HepG2 (cell line): ENCODE data around the gene NCR3LG1. TPM values are rescaled to one million over a fixed set of nuclear protein-coding genes. Genes with fewer than 3 reads are reported as not detected.

Experiments
- ARNTL ChIP-seq: sonication (generic); formaldehyde crosslinking; IDR thresholded peaks from 2 replicates; pipeline ENCODE4 v1.4.0; 2020; ENCODE audit warnings: mild to moderate bottlenecking, missing genetic modification reagents
- BCL3 ChIP-seq: sonication (generic); formaldehyde crosslinking; IDR thresholded peaks from 2 replicates; pipeline ENCODE4 v1.5.1; 2020; ENCODE audit warnings: mild to moderate bottlenecking, missing genetic modification reagents, moderate library complexity
- BHLHE40 ChIP-seq: IDR thresholded peaks from 2 replicates; pipeline ENCODE4 v1.6.1; 2011; ENCODE audit warnings: low read length, improper control_type of control experiment
- DRAP1 ChIP-seq: IDR thresholded peaks from 2 replicates; pipeline ENCODE4 v1.6.1; 2016; ENCODE audit warnings: missing genetic modification reagents, missing compliant biosample characterization
- ZNF335 ChIP-seq: sonication (generic); formaldehyde crosslinking; IDR thresholded peaks from 2 replicates; pipeline ENCODE4 v1.4.0; 2020; ENCODE audit warnings: missing genetic modification reagents
- ZNF501 ChIP-seq: sonication (generic); formaldehyde crosslinking; IDR thresholded peaks from 2 replicates; pipeline ENCODE4 v1.5.1; 2020; ENCODE audit warnings: mild to moderate bottlenecking, moderate library complexity, missing genetic modification reagents
- ZNF577 ChIP-seq: sonication (generic); formaldehyde crosslinking; IDR thresholded peaks from 2 replicates; pipeline ENCODE4 v1.4.0; 2020; ENCODE audit warnings: mild to moderate bottlenecking, low read depth, missing genetic modification reagents, borderline replicate concordance
- ZSCAN25 ChIP-seq: sonication (generic); formaldehyde crosslinking; IDR thresholded peaks from 2 replicates; pipeline ENCODE4 v1.8.0; 2022; ENCODE audit warnings: mild to moderate bottlenecking, missing genetic modification reagents
- polyA plus RNA-seq, 8 experiments: library from polyadenylated mRNA; depleted of rRNA in 3 of 8; stranded (reverse) in 7 of 8; unstranded in 1 of 8; fragments of >200 nt; fragmentation: Illumina TruSeq in 4 of 8; extraction: Trizol in 4 of 8; gene quantifications; 2 replicates each; pipeline versions ENCODE4 v1.2.1 to v1.2.3, GENCODE V29; 2011 to 2016; ENCODE audit warnings: low read depth in 4 of 8, missing spikeins in 1 of 8, mixed read lengths in 1 of 8; ENCODE audit not compliant: insufficient read depth in 1 of 8
- total RNA-seq, 5 experiments: library from RNA; depleted of rRNA; stranded (reverse); fragments of >200 nt; fragmentation: Illumina TruSeq; extraction: Trizol; gene quantifications; 2 replicates each; pipeline ENCODE4 v1.2.3, GENCODE V29; 2016; ENCODE audit warnings: low read depth in 1 of 5
- TF ChIP-seq, protein P1 (sequence below): sonication (generic); formaldehyde crosslinking; IDR thresholded peaks from 2 replicates; pipeline ENCODE4 v1.5.1; 2020; ENCODE audit warnings: mild to moderate bottlenecking, moderate library complexity, missing genetic modification reagents
- TF ChIP-seq, protein P2 (sequence below): sonication (generic); formaldehyde crosslinking; IDR thresholded peaks from 2 replicates; pipeline ENCODE4 v1.5.1; 2020; ENCODE audit warnings: mild to moderate bottlenecking, missing genetic modification reagents
- TF ChIP-seq, protein P3 (sequence below): sonication (generic); formaldehyde crosslinking; IDR thresholded peaks from 2 replicates; pipeline ENCODE4 v1.4.0; 2020; ENCODE audit warnings: mild to moderate bottlenecking, missing genetic modification reagents

Gene NCR3LG1
- total and polyA plus RNA-seq, 2 of the 13 experiments (the other 11 are each of a cell fraction or from before 2014, with no cell fraction given): 16.1 to 25.1 TPM

DNA sequence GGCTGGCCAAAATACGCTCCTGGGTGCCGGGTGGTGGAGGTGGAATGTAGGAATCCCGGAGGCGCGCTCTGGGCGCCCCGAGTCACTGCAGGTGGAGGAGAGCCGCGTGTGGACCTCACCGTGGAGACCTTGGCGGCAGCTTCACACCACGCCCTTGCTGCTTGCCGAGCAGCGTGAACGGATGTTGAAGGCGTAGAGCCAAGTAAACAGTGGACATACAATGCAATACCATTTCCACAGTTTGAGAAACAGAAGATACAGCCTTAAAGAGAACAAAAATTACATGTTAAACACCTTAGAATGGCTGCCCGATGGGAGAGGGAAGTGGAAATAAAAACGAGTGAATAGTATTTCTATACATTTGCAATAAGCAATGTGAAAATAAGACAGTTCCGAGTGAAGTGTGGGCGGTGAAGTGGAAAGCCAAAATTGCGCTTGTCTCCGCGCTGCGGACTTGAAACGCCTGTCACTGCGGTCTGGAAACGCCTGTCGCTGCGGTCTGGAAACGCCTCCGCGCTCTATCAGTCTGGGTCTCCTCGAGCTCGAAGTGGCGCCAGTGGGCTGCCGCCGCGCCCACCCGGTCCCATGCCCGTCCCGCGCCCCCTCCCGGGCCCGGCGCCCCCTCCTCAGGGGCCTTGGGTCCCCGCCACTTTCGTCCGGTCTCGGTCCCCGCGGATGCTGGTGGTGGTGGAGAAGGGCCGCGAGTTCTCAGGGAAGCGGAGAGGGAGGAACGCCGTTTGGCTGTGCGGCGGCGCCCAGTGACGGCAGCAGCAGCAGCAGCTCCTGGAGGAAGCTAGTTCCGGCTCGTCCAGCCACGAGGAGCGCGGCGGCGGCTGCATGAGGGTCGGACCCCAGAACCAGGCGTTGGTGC lies 1.6 kb downstream of the NCR3LG1 start (continued):
- TF ChIP-seq, protein P1, sequence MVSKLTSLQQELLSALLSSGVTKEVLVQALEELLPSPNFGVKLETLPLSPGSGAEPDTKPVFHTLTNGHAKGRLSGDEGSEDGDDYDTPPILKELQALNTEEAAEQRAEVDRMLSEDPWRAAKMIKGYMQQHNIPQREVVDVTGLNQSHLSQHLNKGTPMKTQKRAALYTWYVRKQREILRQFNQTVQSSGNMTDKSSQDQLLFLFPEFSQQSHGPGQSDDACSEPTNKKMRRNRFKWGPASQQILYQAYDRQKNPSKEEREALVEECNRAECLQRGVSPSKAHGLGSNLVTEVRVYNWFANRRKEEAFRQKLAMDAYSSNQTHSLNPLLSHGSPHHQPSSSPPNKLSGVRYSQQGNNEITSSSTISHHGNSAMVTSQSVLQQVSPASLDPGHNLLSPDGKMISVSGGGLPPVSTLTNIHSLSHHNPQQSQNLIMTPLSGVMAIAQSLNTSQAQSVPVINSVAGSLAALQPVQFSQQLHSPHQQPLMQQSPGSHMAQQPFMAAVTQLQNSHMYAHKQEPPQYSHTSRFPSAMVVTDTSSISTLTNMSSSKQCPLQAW (CRISPR knock-in tag): peak; percentile 67; the same call in 1 of the 2 replicates
- TF ChIP-seq DRAP1 (peak; percentile 64), BHLHE40 (no peak; the same call in 1 of the 2 replicates), ARNTL (peak; percentile 79), ZSCAN25 (CRISPR knock-in tag) (peak; percentile 59; the same call in 1 of the 2 replicates), ZNF501 (CRISPR knock-in tag) (no peak; the same call in none of the 2 replicates), ZNF335 (peak; percentile 22; the same call in 1 of the 2 replicates), ZNF577 (CRISPR knock-in tag) (no peak), BCL3 (CRISPR knock-in tag) (peak; percentile 80; the same call in 1 of the 2 replicates)
- TF ChIP-seq, protein P2, sequence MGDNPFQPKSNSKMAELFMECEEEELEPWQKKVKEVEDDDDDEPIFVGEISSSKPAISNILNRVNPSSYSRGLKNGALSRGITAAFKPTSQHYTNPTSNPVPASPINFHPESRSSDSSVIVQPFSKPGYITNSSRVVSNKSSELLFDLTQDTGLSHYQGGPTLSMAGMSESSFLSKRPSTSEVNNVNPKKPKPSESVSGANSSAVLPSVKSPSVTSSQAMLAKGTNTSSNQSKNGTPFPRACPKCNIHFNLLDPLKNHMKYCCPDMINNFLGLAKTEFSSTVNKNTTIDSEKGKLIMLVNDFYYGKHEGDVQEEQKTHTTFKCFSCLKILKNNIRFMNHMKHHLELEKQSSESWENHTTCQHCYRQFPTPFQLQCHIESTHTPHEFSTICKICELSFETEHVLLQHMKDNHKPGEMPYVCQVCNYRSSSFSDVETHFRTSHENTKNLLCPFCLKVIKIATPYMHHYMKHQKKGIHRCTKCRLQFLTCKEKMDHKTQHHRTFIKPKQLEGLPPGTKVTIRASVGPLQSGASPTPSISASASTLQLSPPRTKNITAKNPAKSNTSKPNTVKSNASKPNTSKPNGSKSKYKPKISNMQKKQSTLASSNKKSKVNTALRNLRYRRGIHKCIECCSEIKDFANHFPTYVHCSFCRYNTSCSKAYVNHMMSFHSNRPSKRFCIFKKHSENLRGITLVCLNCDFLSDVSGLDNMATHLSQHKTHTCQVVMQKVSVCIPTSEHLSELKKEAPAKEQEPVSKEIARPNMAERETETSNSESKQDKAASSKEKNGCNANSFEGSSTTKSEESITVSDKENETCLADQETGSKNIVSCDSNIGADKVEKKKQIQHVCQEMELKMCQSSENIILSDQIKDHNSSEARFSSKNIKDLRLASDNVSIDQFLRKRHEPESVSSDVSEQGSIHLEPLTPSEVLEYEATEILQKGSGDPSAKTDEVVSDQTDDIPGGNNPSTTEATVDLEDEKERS (CRISPR knock-in tag): no peak
- TF ChIP-seq, protein P3, sequence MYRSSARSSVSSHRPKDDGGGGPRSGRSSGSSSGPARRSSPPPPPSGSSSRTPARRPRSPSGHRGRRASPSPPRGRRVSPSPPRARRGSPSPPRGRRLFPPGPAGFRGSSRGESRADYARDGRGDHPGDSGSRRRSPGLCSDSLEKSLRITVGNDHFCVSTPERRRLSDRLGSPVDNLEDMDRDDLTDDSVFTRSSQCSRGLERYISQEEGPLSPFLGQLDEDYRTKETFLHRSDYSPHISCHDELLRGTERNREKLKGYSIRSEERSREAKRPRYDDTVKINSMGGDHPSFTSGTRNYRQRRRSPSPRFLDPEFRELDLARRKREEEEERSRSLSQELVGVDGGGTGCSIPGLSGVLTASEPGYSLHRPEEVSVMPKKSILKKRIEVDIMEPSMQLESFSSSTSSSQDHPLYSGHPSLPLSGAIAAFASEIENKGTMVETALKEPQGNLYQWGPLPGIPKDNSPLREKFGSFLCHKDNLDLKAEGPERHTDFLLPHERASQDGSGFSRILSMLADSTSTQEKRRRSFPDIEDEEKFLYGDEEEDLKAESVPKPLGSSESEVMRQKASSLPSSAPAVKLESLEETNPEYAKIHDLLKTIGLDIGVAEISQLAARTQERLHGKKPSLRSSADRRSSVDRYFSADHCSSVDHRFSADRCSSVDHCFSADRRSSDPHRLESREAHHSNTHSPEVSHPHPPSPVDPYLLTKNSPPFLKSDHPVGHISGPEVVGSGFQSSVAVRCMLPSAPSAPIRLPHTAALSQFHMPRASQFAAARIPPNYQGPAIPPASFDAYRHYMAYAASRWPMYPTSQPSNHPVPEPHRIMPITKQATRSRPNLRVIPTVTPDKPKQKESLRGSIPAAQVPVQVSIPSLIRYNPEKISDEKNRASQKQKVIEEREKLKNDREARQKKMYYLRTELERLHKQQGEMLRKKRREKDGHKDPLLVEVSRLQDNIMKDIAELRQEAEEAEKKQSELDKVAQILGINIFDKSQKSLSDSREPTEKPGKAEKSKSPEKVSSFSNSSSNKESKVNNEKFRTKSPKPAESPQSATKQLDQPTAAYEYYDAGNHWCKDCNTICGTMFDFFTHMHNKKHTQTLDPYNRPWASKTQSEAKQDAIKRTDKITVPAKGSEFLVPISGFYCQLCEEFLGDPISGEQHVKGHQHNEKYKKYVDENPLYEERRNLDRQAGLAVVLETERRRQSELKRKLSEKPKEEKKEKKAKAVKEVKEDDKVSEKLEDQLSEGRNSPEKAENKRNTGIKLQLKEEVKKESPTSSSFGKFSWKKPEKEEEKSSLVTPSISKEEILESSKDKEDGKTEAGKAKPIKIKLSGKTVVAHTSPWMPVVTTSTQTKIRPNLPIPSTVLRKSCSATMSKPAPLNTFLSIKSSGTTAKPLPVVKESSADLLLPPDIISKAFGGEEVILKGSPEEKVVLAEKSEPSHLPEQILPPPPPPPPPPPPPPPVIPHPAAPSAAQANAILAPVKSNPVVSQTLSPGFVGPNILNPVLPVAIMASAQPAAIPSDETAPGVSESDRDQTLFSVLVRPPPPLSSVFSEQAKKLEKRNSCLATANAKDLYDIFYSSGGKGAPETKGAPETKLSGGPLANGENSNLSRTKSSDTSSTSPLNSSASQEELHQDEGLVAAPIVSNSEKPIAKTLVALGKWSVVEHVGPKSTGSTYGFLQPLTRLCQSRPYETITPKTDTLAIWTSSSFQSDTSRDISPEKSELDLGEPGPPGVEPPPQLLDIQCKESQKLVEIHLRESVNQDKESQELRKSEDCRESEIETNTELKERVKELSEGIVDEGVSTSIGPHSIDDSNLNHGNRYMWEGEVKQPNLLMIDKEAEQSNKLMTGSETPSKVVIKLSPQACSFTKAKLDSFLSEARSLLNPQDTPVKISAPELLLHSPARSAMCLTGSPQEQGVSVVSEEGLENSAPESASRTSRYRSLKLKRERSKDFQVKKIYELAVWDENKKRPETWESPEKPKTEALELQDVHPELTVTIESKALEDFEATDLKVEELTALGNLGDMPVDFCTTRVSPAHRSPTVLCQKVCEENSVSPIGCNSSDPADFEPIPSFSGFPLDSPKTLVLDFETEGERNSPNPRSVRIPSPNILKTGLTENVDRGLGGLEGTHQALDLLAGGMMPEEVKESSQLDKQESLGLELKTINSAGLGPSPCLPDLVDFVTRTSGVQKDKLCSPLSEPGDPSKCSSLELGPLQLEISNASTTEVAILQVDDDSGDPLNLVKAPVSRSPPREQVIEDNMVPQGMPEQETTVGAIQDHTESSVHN (CRISPR knock-in tag): no peak
